ENCODE results near the gene CFAP298. TPM values are rescaled to one million over a fixed set of nuclear protein-coding genes. Genes with fewer than 3 reads are reported as not detected.
"Not testable (repeated sequence)": the region's sequence is repeated elsewhere in the genome, so short reads cannot be mapped to it uniquely, and the experiment has no call there.

Gene CFAP298
- total RNA-seq, 4 donors from 2014 or later = 17.3 to 28.0 (median 20.6) TPM

GRCh38 chr21:32612999-32613337 lies 791 bp upstream of the CFAP298 start:
- H3K4me1 ChIP-seq = peaks cover 0 to 11% (median 6%) of the 10 kb centered on the region in 4 donors
- peak overlapping the region; percentile 70 to 87 (median 84) for H3K27ac ChIP-seq
- no peak for DNase-seq
- no peaks in the 10 kb centered on the region for H3K9me3 ChIP-seq
- H3K36me3 ChIP-seq = peaks cover 0 to 17% (median 0%) of the 10 kb centered on the region in 3 donors
- TF ChIP-seq CTCF (IDR thresholded peaks at IDR 0.05) = no peak
- no peak for TF ChIP-seq POLR2A (IDR thresholded peaks at IDR 0.05)
- H3K27me3 ChIP-seq = no peaks in the 10 kb centered on the region
- peak overlapping the region; percentile 71 to 87 (median 80) for H3K4me3 ChIP-seq

- H3K36me3 ChIP-seq = peaks cover 0 to 30% (median 0%) of the 10 kb centered on the region in 3 donors
- peak; percentile 22 to 54 (median 49) for DNase-seq
- no peaks in the 10 kb centered on the region for H3K27me3 ChIP-seq
- H3K27ac ChIP-seq = peak overlapping the region; percentile 70 to 87 (median 84)
- no peaks in the 10 kb centered on the region for H3K9me3 ChIP-seq
- TF ChIP-seq CTCF (IDR thresholded peaks at IDR 0.05) = no peak
- TF ChIP-seq POLR2A (IDR thresholded peaks at IDR 0.05) = no peak
- peaks cover 0 to 11% (median 6%) of the 10 kb centered on the region in 4 donors for H3K4me1 ChIP-seq
- peak overlapping the region; percentile 71 to 87 (median 80) for H3K4me3 ChIP-seq
Measured at GRCh38 chr21:32611471-32611997, 643 bp downstream of the CFAP298 start.

GRCh38 chr21:32610940-32611339 lies 1.2 kb downstream of the CFAP298 start:
- Histone ChIP-seq H3K4me1 (peaks cover 0 to 11% (median 6%) of the 10 kb centered on the region in 4 donors), H3K4me3 (peak overlapping the region in 3 of 4 donors; percentile 71 to 83 (median 76)), H3K36me3 (peaks cover 0 to 36% (median 0%) of the 10 kb centered on the region in 3 donors)
- not testable (repeated sequence) for H3K9me3 ChIP-seq, H3K27ac ChIP-seq, H3K27me3 ChIP-seq, DNase-seq

- Histone ChIP-seq H3K27me3 (no peaks in the 10 kb centered on the region), H3K36me3 (peaks cover 0 to 57% (median 0%) of the 10 kb centered on the region in 3 donors), H3K4me1 (peaks cover 0 to 11% (median 6%) of the 10 kb centered on the region in 4 donors), H3K9me3 (no peaks in the 10 kb centered on the region), H3K27ac (no peak overlapping the region), H3K4me3 (no peak overlapping the region)
- TF ChIP-seq POLR2A (IDR thresholded peaks at IDR 0.05) (no peak), CTCF (IDR thresholded peaks at IDR 0.05) (no peak)
- no peak for DNase-seq
Measured at GRCh38 chr21:32608851-32609250, 3.3 kb downstream of the CFAP298 start.

- no peak overlapping the region for H3K27ac ChIP-seq
- no peak for DNase-seq
- no peaks in the 10 kb centered on the region for H3K9me3 ChIP-seq
- TF ChIP-seq CTCF (IDR thresholded peaks at IDR 0.05) (no peak), POLR2A (IDR thresholded peaks at IDR 0.05) (no peak)
- H3K4me3 ChIP-seq = no peak overlapping the region
- H3K27me3 ChIP-seq = no peaks in the 10 kb centered on the region
- H3K36me3 ChIP-seq = peaks cover 0 to 81% (median 0%) of the 10 kb centered on the region in 3 donors
- peaks cover 0 to 5% (median 0%) of the 10 kb centered on the region in 4 donors for H3K4me1 ChIP-seq
Measured at GRCh38 chr21:32605469-32605868, 6.7 kb downstream of the CFAP298 start.

- H3K27ac ChIP-seq = no peak overlapping the region
- DNase-seq = no peak
- no peaks in the 10 kb centered on the region for H3K27me3 ChIP-seq
- no peak overlapping the region for H3K4me3 ChIP-seq
- no peaks in the 10 kb centered on the region for H3K9me3 ChIP-seq
- peaks cover 0 to 87% (median 0%) of the 10 kb centered on the region in 3 donors for H3K36me3 ChIP-seq
- TF ChIP-seq POLR2A (IDR thresholded peaks at IDR 0.05) (no peak), CTCF (IDR thresholded peaks at IDR 0.05) (no peak)
- H3K4me1 ChIP-seq = no peaks in the 10 kb centered on the region
Measured at GRCh38 chr21:32604464-32604863, 7.7 kb downstream of the CFAP298 start.

All from Peyer's patch (tissue), 4 donors.